GM10266 (cell line): ENCODE data around the gene ABCC10.

ENCODE experiments used
- DNase-seq: peaks from one replicate; pipeline ENCODE4 v3.0.0; 2012; ENCODE audit errors: extremely low spot score
- TF ChIP-seq, protein P1 (sequence below): IDR thresholded peaks from 2 replicates; pipeline ENCODE4 v1.5.1; 2012; ENCODE audit warnings: mild to moderate bottlenecking, low read depth; ENCODE audit not compliant: control insufficient read depth, insufficient read depth; ENCODE audit errors: missing control alignments

Gene ABCC10

DNA sequence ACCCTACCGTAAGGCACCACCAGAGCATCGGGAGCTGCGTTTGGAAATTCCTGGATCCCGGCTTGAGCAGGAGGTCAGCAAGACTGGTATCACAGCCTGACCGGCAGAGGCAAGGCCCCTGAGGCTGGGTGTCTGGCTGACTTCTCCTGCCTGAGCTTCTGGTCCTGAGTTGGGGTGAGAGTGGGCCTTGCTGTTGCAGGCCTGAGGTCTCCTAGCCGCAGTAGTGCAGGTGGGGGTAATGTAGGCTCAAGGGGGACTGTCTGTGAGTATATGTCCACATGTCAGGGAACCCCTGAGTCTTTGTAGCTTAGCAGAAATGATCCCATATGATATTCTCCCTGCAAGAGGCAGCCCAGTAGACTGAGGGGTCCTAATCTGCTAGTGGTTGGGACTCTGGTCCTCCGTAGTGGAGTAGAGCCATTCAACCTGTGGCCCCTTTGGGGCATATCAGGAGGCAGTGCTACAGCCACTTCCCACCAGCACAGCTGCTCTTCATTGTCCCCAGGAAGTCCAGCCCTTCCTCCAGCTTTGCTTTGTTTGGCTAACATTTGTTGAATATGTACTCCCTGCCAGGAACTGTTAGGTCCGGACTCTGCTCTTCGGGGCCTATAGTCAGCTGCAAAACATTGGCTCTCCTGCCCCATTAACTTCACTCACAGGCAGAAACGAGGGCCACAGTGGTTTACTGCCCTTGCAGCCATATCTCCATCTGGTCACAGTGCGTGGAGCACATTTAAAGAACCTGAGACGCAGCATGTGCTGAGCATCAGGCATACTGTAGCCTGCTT is 71.9 kb downstream of the ABCC10 start:
- TF ChIP-seq, protein P1, sequence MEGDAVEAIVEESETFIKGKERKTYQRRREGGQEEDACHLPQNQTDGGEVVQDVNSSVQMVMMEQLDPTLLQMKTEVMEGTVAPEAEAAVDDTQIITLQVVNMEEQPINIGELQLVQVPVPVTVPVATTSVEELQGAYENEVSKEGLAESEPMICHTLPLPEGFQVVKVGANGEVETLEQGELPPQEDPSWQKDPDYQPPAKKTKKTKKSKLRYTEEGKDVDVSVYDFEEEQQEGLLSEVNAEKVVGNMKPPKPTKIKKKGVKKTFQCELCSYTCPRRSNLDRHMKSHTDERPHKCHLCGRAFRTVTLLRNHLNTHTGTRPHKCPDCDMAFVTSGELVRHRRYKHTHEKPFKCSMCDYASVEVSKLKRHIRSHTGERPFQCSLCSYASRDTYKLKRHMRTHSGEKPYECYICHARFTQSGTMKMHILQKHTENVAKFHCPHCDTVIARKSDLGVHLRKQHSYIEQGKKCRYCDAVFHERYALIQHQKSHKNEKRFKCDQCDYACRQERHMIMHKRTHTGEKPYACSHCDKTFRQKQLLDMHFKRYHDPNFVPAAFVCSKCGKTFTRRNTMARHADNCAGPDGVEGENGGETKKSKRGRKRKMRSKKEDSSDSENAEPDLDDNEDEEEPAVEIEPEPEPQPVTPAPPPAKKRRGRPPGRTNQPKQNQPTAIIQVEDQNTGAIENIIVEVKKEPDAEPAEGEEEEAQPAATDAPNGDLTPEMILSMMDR, result no peak
- no peak for DNase-seq
